ENCODE measurements around the gene WDCP. TPM values are rescaled to one million over a fixed set of nuclear protein-coding genes. Genes with fewer than 3 reads are reported as not detected.

Gene WDCP
- total and polyA plus RNA-seq, 7 donors = 1.2 to 10.0 (median 3.7) TPM

GRCh38 chr2:24085200-24085489, 38.0 kb upstream of the WDCP start:
- WGBS, 2 donors = 9 to 28% methylated on average over 11 of the region's 11 CpGs
- peak overlapping the region; percentile 82 to 95 (median 92) for H3K27ac ChIP-seq
- intact Hi-C loops (cut with DNase I) = loop anchor here (2.0 kb wide), 1 partner anchor 38 kb away; the partner anchor contains the start of genes FAM228B and PFN4
- H3K36me3 ChIP-seq = peaks cover 0 to 41% (median 4%) of the 10 kb centered on the region in 4 donors
- H3K4me3 ChIP-seq = peak overlapping the region; percentile 46 to 64 (median 55)
- no peak for TF ChIP-seq CTCF (IDR thresholded peaks at IDR 0.05)
- no peak for TF ChIP-seq POLR2A (IDR thresholded peaks at IDR 0.05)
- no peak for TF ChIP-seq EP300 (IDR thresholded peaks at IDR 0.05)
- TF ChIP-seq POLR2AphosphoS5 (IDR thresholded peaks at IDR 0.05) = no peak
- DNase-seq = no peak
- H3K27me3 ChIP-seq = no peaks in the 10 kb centered on the region
- H3K9me3 ChIP-seq = no peaks in the 10 kb centered on the region
- H3K4me1 ChIP-seq = peaks cover 0 to 18% (median 13%) of the 10 kb centered on the region in 4 donors

- H3K9me3 ChIP-seq = no peaks in the 10 kb centered on the region
- H3K4me3 ChIP-seq = peak within 1 kb of the TSS; percentile 46 to 64 (median 55)
- H3K36me3 ChIP-seq = peaks cover 0 to 45% (median 4%) of the 10 kb centered on the region in 4 donors
- intact Hi-C loops (cut with DNase I) = loop anchor here (1.0 to 5.0 kb wide), 4 partner anchors 38 to 298 kb away; partner anchors contain the start of genes ATAD2B, FAM228B and PFN4
- TF ChIP-seq CTCF (IDR thresholded peaks at IDR 0.05) (peak; percentile 96 to 98 (median 98)), POLR2AphosphoS5 (IDR thresholded peaks at IDR 0.05) (peak; percentile 61 to 84 (median 76)), POLR2A (IDR thresholded peaks at IDR 0.05) (peak; percentile 62 to 73), EP300 (IDR thresholded peaks at IDR 0.05) (no peak)
- DNase-seq = peak; percentile 94
- 0 to 1% methylated on average over 44 of the region's 44 CpGs for WGBS, 2 donors
- H3K4me1 ChIP-seq = peaks cover 0 to 18% (median 13%) of the 10 kb centered on the region in 4 donors
- peak within 1 kb of the TSS; percentile 82 to 95 (median 92) for H3K27ac ChIP-seq
- H3K27me3 ChIP-seq = no peaks in the 10 kb centered on the region
These were observed 37.4 kb upstream of the WDCP start, which contains the start of gene TP53I3 for GRCh38 chr2:24084386-24085199. Gene TP53I3 (minus strand): TSS chr2:24084834. CDS start chr2:24084326, 508 bp downstream.

- WGBS, 2 donors = 3 to 9% methylated on average over 30 of the region's 30 CpGs
- peaks cover 0 to 18% (median 13%) of the 10 kb centered on the region in 4 donors for H3K4me1 ChIP-seq
- H3K4me3 ChIP-seq = peak overlapping the region; percentile 46 to 64 (median 55)
- H3K27me3 ChIP-seq = no peaks in the 10 kb centered on the region
- TF ChIP-seq POLR2AphosphoS5 (IDR thresholded peaks at IDR 0.05) = peak in 1 of 4 donors; percentile 23
- TF ChIP-seq POLR2A (IDR thresholded peaks at IDR 0.05) = no peak
- H3K27ac ChIP-seq = peak overlapping the region; percentile 82 to 95 (median 92)
- DNase-seq = no peak
- intact Hi-C loops (cut with DNase I) = loop anchor here (1.0 to 5.0 kb wide), 4 partner anchors 39 to 299 kb away; partner anchors contain the start of genes ATAD2B, FAM228B and PFN4
- no peaks in the 10 kb centered on the region for H3K9me3 ChIP-seq
- peaks cover 0 to 48% (median 4%) of the 10 kb centered on the region in 4 donors for H3K36me3 ChIP-seq
These were observed 36.6 kb upstream of the WDCP start for GRCh38 chr2:24083567-24084385.

DNA sequence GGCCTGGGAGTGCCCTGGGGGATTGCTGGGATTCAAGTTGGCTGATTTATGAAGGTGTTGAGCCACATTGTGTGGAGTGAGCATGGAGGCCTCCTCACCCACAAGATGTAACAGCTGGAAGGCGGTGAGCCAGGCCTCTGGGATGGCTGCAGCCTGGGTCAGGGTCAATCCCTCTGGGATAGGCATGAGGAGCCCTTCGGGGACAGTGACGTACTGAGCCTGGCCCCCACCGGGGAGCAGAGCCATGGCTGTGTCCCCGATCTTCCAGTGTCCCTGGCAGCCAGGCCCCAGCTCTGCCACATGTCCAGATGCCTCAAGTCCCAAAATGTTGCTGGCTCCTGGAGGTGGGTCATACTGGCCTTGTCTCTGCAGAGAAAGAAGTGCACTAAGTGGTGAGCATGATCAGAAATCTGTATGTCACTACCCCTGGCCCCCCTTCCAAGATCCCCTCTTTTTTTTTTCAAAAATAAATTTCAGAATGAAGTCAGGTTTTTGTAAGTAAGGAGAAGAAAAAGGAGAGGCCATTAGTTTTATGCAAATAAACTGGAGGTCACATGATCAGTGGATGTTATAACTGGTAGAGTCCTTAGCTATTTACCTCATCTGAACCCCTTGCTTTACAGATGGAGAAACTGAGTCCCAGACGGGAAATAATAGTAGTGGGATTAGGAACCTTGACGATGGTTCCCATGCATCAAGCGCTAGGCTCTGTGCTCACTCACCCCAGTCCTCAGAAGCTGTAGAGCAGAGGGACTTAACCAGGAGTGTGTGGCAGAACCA, 35.8 kb upstream of the WDCP start:
- intact Hi-C loops (cut with DNase I) = loop anchor here (5.0 kb wide), 2 partner anchors 261 to 299 kb away; no protein-coding TSS in a partner anchor
- H3K4me3 ChIP-seq = peak overlapping the region in 2 of 4 donors; percentile 63 to 64
- no peaks in the 10 kb centered on the region for H3K9me3 ChIP-seq
- peaks cover 0 to 19% (median 13%) of the 10 kb centered on the region in 4 donors for H3K4me1 ChIP-seq
- TF ChIP-seq EP300 (IDR thresholded peaks at IDR 0.05) (no peak), POLR2A (IDR thresholded peaks at IDR 0.05) (no peak), POLR2AphosphoS5 (IDR thresholded peaks at IDR 0.05) (no peak), CTCF (IDR thresholded peaks at IDR 0.05) (no peak)
- DNase-seq = no peak
- peak overlapping the region; percentile 82 to 95 (median 92) for H3K27ac ChIP-seq
- WGBS, 2 donors = 78 to 86% methylated on average over 8 of the region's 8 CpGs
- H3K36me3 ChIP-seq = peaks cover 0 to 43% (median 4%) of the 10 kb centered on the region in 4 donors
- no peaks in the 10 kb centered on the region for H3K27me3 ChIP-seq
